H1 (cell line): ENCODE results near the gene DAW1. TPM values are rescaled to one million over a fixed set of nuclear protein-coding genes. Genes with fewer than 3 reads are reported as not detected.

Source experiments
- CTCF ChIA-PET: fragments of 300-600 bp; sonication (Branson Sonifier 250); formaldehyde crosslinking; loops from one replicate; lab custom pipeline; 2021; ENCODE audit not compliant: partially characterized antibody; lab: Charles Lee
- POLR2A ChIA-PET: fragments of 300-600 bp; sonication (Branson Sonifier 250); formaldehyde crosslinking; loops from one replicate; lab custom pipeline; 2021; ENCODE audit warnings: inconsistent platforms; ENCODE audit not compliant: partially characterized antibody; lab: Charles Lee
- DNase-seq, 2 experiments: peaks; one replicate each; pipeline versions ENCODE4 v3.0.0 to v3.0.0-alpha.2; 2010 to 2022; ENCODE audit warnings: low spot score in 2 of 2, low read depth in 1 of 2, mixed read lengths in 1 of 2
- FAIRE-seq: peaks from 2 replicates; lab custom pipeline; 2011; peaks lifted over from hg19 to GRCh38; lab: Jason Lieb, UNC
- H2AFZ ChIP-seq: 2 replicates; pipeline ENCODE4 v1.8.1; 2012; ENCODE audit warnings: low read length, inconsistent platforms
- H2AK5ac ChIP-seq: 2 replicates; pipeline ENCODE4 v1.6.1; 2013; ENCODE audit warnings: low read depth, low read length
- H2BK120ac ChIP-seq: replicated peaks from 2 replicates; pipeline ENCODE3; 2013; ENCODE audit warnings: low read depth, low read length, inconsistent platforms
- H2BK12ac ChIP-seq: 2 replicates; pipeline ENCODE4 v1.6.1; 2013; ENCODE audit warnings: low read depth, low read length
- H2BK15ac ChIP-seq: 2 replicates; pipeline ENCODE4 v1.6.1; 2013; ENCODE audit warnings: low read length
- H2BK20ac ChIP-seq: 2 replicates; pipeline ENCODE4 v1.6.1; 2013; ENCODE audit warnings: low read length
- H2BK5ac ChIP-seq: 2 replicates; pipeline ENCODE4 v1.6.1; 2013; ENCODE audit warnings: low read depth, low read length
- H3K14ac ChIP-seq: 2 replicates; pipeline ENCODE4 v1.6.1; 2013; ENCODE audit warnings: inconsistent platforms; ENCODE audit not compliant: insufficient read length
- H3K18ac ChIP-seq: 2 replicates; pipeline ENCODE4 v1.6.1; 2013; ENCODE audit warnings: low read length; ENCODE audit errors: extremely low read depth
- H3K23ac ChIP-seq: 2 replicates; pipeline ENCODE4 v1.6.1; 2013; ENCODE audit warnings: inconsistent platforms; ENCODE audit not compliant: insufficient read length
- H3K23me2 ChIP-seq: 2 replicates; pipeline ENCODE4 v1.6.1; 2013; ENCODE audit warnings: low read depth, low read length
- H3K27ac ChIP-seq: 2 replicates; pipeline ENCODE4 v1.6.1; 2011; ENCODE audit warnings: low read depth, low read length, inconsistent platforms
- H3K27me3 ChIP-seq, 4 experiments: replicated peaks in 1 of 4; 1 replicate in 1 of 4; 2 replicates in 3 of 4; pipeline versions ENCODE4 v1.6.1 to v1.8.1; 2011 to 2013; ENCODE audit warnings: low read length in 3 of 4, mild to moderate bottlenecking in 3 of 4, inconsistent platforms in 2 of 4, mixed read lengths in 2 of 4, moderate library complexity in 1 of 4; ENCODE audit not compliant: control insufficient read depth in 3 of 4, insufficient read depth in 3 of 4; ENCODE audit errors: extremely low read depth in 1 of 4
- H3K36me3 ChIP-seq, 4 experiments: 2 replicates each; pipeline versions ENCODE4 v1.6.1 to v1.8.1; 2011 to 2013; ENCODE audit warnings: mild to moderate bottlenecking in 4 of 4, low read length in 3 of 4, moderate library complexity in 2 of 4, control low read depth in 1 of 4, inconsistent platforms in 1 of 4; ENCODE audit not compliant: insufficient read depth in 4 of 4, control insufficient read depth in 2 of 4
- H3K4ac ChIP-seq: replicated peaks from 2 replicates; pipeline ENCODE3; 2013; ENCODE audit warnings: low read length, low read depth, mixed read lengths, inconsistent platforms; ENCODE audit not compliant: insufficient read length
- H3K4me1 ChIP-seq, 4 experiments: replicated peaks in 1 of 4; 1 replicate in 1 of 4; 2 replicates in 3 of 4; pipeline versions ENCODE4 v1.6.1 to v1.8.1; 2011 to 2013; ENCODE audit warnings: low read length in 3 of 4, inconsistent platforms in 2 of 4, mixed read lengths in 1 of 4; ENCODE audit not compliant: insufficient read depth in 4 of 4, control insufficient read depth in 3 of 4
- H3K4me2 ChIP-seq, 2 experiments: 2 replicates each; pipeline versions ENCODE4 v1.6.1 to v1.8.1; 2011 to 2013; ENCODE audit warnings: low read depth in 2 of 2, low read length in 2 of 2, control low read depth in 1 of 2, inconsistent platforms in 1 of 2, mild to moderate bottlenecking in 1 of 2; ENCODE audit not compliant: insufficient read depth in 1 of 2
- H3K4me3 ChIP-seq, 4 experiments: fragments of 200-600, 300-600 bp in 1 of 4; sonication (generic), shearing (Covaris generic), sonication (Bioruptor Twin) in 1 of 4; 2 replicates each; pipeline versions ENCODE4 v1.5.1 to v1.8.1; 2011 to 2016; ENCODE audit warnings: low read length in 4 of 4, low read depth in 3 of 4, control low read depth in 2 of 4, inconsistent platforms in 2 of 4, mild to moderate bottlenecking in 2 of 4, mixed read lengths in 1 of 4, moderate library complexity in 1 of 4; ENCODE audit not compliant: insufficient read depth in 2 of 4; ENCODE audit errors: extremely low read depth in 1 of 4
- H3K56ac ChIP-seq: replicated peaks from 2 replicates; pipeline ENCODE3; 2013; ENCODE audit warnings: low read depth, mild to moderate bottlenecking, mixed read lengths, low read length, inconsistent platforms; ENCODE audit not compliant: insufficient read length
- H3K79me1 ChIP-seq: 2 replicates; pipeline ENCODE4 v1.6.1; 2013; ENCODE audit warnings: low read depth, low read length, control low read depth
- H3K79me2 ChIP-seq, 2 experiments: 2 replicates each; pipeline versions ENCODE4 v1.6.1 to v1.8.1; 2012 to 2013; ENCODE audit warnings: low read length in 2 of 2, mild to moderate bottlenecking in 2 of 2, inconsistent platforms in 1 of 2; ENCODE audit not compliant: insufficient read depth in 2 of 2, control insufficient read depth in 1 of 2
- H3K9ac ChIP-seq, 4 experiments: replicated peaks in 1 of 4; 1 replicate in 1 of 4; 2 replicates in 3 of 4; pipeline versions ENCODE4 v1.6.1 to v1.8.1; 2011 to 2013; ENCODE audit warnings: low read depth in 3 of 4, low read length in 3 of 4, control low read depth in 2 of 4, mild to moderate bottlenecking in 2 of 4, moderate library complexity in 2 of 4, inconsistent platforms in 1 of 4; ENCODE audit errors: extremely low read depth in 1 of 4
- H3K9me3 ChIP-seq, 2 experiments: 2 replicates each; pipeline versions ENCODE4 v1.6.1 to v1.8.1; 2012 to 2013; ENCODE audit warnings: mild to moderate bottlenecking in 2 of 2, moderate library complexity in 2 of 2, control low read depth in 1 of 2, inconsistent platforms in 1 of 2, low read depth in 1 of 2, low read length in 1 of 2, mixed read lengths in 1 of 2; ENCODE audit not compliant: insufficient read depth in 2 of 2
- H4K20me1 ChIP-seq, 2 experiments: replicated peaks in 1 of 2; 2 replicates each; pipeline versions ENCODE3 to v1.8.1; 2011 to 2013; ENCODE audit warnings: inconsistent platforms in 2 of 2, low read length in 2 of 2, mild to moderate bottlenecking in 1 of 2; ENCODE audit not compliant: insufficient read depth in 2 of 2, control insufficient read depth in 1 of 2
- H4K5ac ChIP-seq: 2 replicates; pipeline ENCODE4 v1.6.1; 2013; ENCODE audit warnings: low read length, low read depth, mixed read lengths, inconsistent platforms; ENCODE audit not compliant: insufficient read length
- H4K8ac ChIP-seq: 2 replicates; pipeline ENCODE4 v1.8.0; 2013; ENCODE audit warnings: mild to moderate bottlenecking, moderate library complexity, low read length, inconsistent platforms; ENCODE audit not compliant: insufficient read depth; ENCODE audit errors: extremely low read depth
- H4K91ac ChIP-seq: replicated peaks from 2 replicates; pipeline ENCODE3; 2013; ENCODE audit warnings: low read length, mixed read lengths, inconsistent platforms; ENCODE audit not compliant: insufficient read length
- MAFK ChIP-seq: IDR thresholded peaks from 2 replicates; pipeline ENCODE4 v1.6.1; 2012; ENCODE audit warnings: low read depth, mild to moderate bottlenecking, improper control_type of control experiment, low read length
- SP4 ChIP-seq: IDR thresholded peaks from 2 replicates; pipeline ENCODE4 v1.6.1; 2012; ENCODE audit warnings: low read length, inconsistent platforms
- WGBS, 2 experiments: shearing (Covaris generic) in 1 of 2; methylation state at CpG; one replicate each; pipeline versions ENCODE4 v1.1.6 to v1.1.7; 2013 to 2015; ENCODE audit warnings: low lambda C conversion rate in 2 of 2, mixed read lengths in 2 of 2, inconsistent platforms in 1 of 2, low coverage in 1 of 2, missing lambda C conversion rate in 1 of 2; ENCODE audit not compliant: insufficient replicate concordance in 2 of 2, insufficient coverage in 1 of 2, insufficient read length in 1 of 2; ENCODE audit errors: extremely low coverage in 1 of 2, missing lambda C conversion rate in 1 of 2; 5-methylcytosine and 5-hydroxymethylcytosine counted together
- polyA plus RNA-seq, 7 experiments: library from polyadenylated mRNA; depleted of rRNA in 3 of 7; stranded (reverse) in 5 of 7; unstranded in 2 of 7; fragments of >200 nt in 5 of 7; fragments of 200-250 nt in 2 of 7; gene quantifications; 1 replicate in 5 of 7; 2 replicates in 1 of 7; 4 replicates in 1 of 7; pipeline versions ENCODE4 v1.2.1 to v1.2.3, GENCODE V29; 2011 to 2013; ENCODE audit warnings: missing spikeins in 2 of 7, mixed read lengths in 2 of 7
- total RNA-seq: library from RNA; stranded (reverse); fragmentation: NEBNext Ultra II Directional; extraction: Animal tissue kit (Norgen Biotek cat#: 25700); gene quantifications from 2 replicates; pipeline ENCODE4 v1.2.1, GENCODE V29; 2021

Gene DAW1
- total and polyA plus RNA-seq, 2 of the 8 experiments (the other 6 are each of a cell fraction or from before 2014, with no cell fraction given), result 0.44 to 1.4 TPM

DNA sequence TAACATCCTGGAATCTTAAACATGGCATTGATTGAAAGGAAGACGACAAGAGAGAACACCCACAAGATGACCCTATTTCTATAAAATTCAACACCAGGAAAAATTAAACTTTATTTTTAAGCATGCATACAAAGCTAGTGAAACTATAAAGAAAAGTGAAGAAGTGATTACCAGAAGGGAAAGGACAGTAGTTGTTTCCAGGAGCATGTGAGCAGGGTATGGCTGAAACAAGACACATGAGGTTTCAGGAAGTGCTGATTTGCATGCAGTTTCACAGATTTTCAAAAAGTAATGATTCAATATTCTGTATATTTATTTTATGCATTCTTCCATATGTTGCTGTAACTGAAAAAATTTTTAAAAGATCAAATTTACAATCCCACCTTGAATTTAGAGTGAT, 24.6 kb upstream of the DAW1 start:
- no peak overlapping the region for H2AFZ ChIP-seq
- H4K91ac ChIP-seq, result no peak overlapping the region
- H2BK20ac ChIP-seq, result no peak overlapping the region
- no peak overlapping the region for H2BK15ac ChIP-seq
- no peak overlapping the region for H3K4ac ChIP-seq
- no peak overlapping the region for H4K5ac ChIP-seq
- no peak overlapping the region for H2BK120ac ChIP-seq
- no peaks in the 10 kb centered on the region; the same call in 1 of the 2 replicates for H3K23me2 ChIP-seq
- H3K18ac ChIP-seq, result no peak overlapping the region
- H3K4me1 ChIP-seq, result no peaks in the 10 kb centered on the region; a peak in 1 of 7 replicates
- FAIRE-seq (no peak), DNase-seq (no peak)
- no peak overlapping the region for H3K14ac ChIP-seq
- CTCF ChIA-PET, result interaction anchor here (1.8 kb wide), 1 partner anchor 73 kb away, joined by 7 read pairs; no protein-coding TSS in a partner anchor
- no peaks in the 10 kb centered on the region for H3K27me3 ChIP-seq
- no peaks in the 10 kb centered on the region for H3K36me3 ChIP-seq
- H3K4me2 ChIP-seq, result no peak overlapping the region
- POLR2A ChIA-PET, result no interaction called here
- no peak overlapping the region for H3K56ac ChIP-seq
- H4K8ac ChIP-seq, result no peak overlapping the region
- H3K23ac ChIP-seq, result no peak overlapping the region
- no peaks in the 10 kb centered on the region for H3K79me2 ChIP-seq
- no peak overlapping the region for H2AK5ac ChIP-seq
- H3K9me3 ChIP-seq, result 0 out of 4 replicates have a peak, but pooled peaks cover 0 to 2% of the 10 kb centered on the region in 2 experiments
- no peak overlapping the region for H3K9ac ChIP-seq
- H3K27ac ChIP-seq, result no peak overlapping the region
- no peaks in the 10 kb centered on the region for H4K20me1 ChIP-seq
- H2BK5ac ChIP-seq, result no peak overlapping the region
- 93% methylated on average over 1 of the region's 1 CpG; no CpG with 5 or more reads in 1 of the 2 experiments for WGBS, 2 experiments
- no peak for TF ChIP-seq MAFK
- no peak for TF ChIP-seq SP4
- TF ChIP-seq, all 59 proteins: peak for 0
- Histone ChIP-seq H3K4me3 (no peak overlapping the region), H2BK12ac (no peak overlapping the region), H3K79me1 (no peaks in the 10 kb centered on the region)
